GM19463 (cell line): ENCODE results near the gene ALDH3B1.

Source experiments
- ATAC-seq: cut with Tn5 transposase; IDR thresholded peaks from one replicate; pipeline ENCODE4 v1.9.1; 2021; ENCODE audit warnings: mild to moderate bottlenecking, moderate library complexity; ENCODE audit not compliant: unreplicated experiment

The ALDH3B1 gene

GRCh38 chr11:68041617-68042218 is 31.6 kb downstream of the ALDH3B1 start:
- no peak for ATAC-seq

- no peak for ATAC-seq
These were observed 32.3 kb downstream of the ALDH3B1 start for GRCh38 chr11:68042219-68043028.

- ATAC-seq = no peak
These were observed 32.9 kb downstream of the ALDH3B1 start for GRCh38 chr11:68043029-68043348.

- ATAC-seq = no peak
These were observed 33.4 kb downstream of the ALDH3B1 start for GRCh38 chr11:68043349-68044144.

GRCh38 chr11:68044145-68044813 is 34.2 kb downstream of the ALDH3B1 start:
- no peak for ATAC-seq

GRCh38 chr11:68044898-68045351 is 34.8 kb downstream of the ALDH3B1 start:
- ATAC-seq = no peak

GRCh38 chr11:68047437-68048290 is 37.5 kb downstream of the ALDH3B1 start:
- ATAC-seq = no peak

GRCh38 chr11:68048681-68049508 is 38.8 kb downstream of the ALDH3B1 start:
- ATAC-seq = no peak

- no peak for ATAC-seq
These were observed 39.6 kb downstream of the ALDH3B1 start for GRCh38 chr11:68049509-68050370.

- ATAC-seq = no peak
These were observed 40.3 kb downstream of the ALDH3B1 start for GRCh38 chr11:68050371-68050841.

GRCh38 chr11:68051191-68052136 is 41.3 kb downstream of the ALDH3B1 start:
- ATAC-seq = no peak

GRCh38 chr11:68052137-68052873 is 42.2 kb downstream of the ALDH3B1 start:
- ATAC-seq = no peak

GRCh38 chr11:68053117-68053516 is 43.0 kb downstream of the ALDH3B1 start:
- ATAC-seq = no peak

GRCh38 chr11:68053981-68054812 is 44.1 kb downstream of the ALDH3B1 start:
- no peak for ATAC-seq
